ENCODE measurements around the gene HHAT. TPM values are rescaled to one million over a fixed set of nuclear protein-coding genes. Genes with fewer than 3 reads are reported as not detected.

The HHAT gene
- total RNA-seq, 2 donors from 2014 or later, result 4.5 to 4.6 TPM

DNA sequence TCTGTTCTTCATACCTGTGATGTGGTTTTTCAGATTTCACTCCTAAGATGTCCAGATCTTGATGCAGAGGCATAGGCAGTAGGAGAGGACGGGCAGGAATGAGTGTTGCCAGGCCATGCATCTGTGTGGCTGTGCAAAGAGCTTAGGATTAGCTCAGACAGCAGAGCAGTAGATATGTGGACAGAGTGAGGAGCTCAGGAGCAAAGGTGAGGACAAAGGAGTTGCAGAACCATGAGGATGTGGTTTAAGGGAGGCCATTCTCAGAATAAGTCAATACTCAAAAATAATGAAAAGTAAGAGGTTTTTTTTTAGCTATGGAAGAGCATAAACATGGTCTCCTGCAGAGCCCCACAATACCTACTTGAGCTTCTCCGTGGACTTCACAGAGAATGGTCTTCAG is 158.3 kb downstream of the HHAT start:
- H3K27me3 ChIP-seq (replicated peaks; ENCODE audit: insufficient read depth), result no peaks in the 10 kb centered on the region
- DNase-seq (ENCODE audit: low spot score), result no peak
- H3K36me3 ChIP-seq, result no peaks in the 10 kb centered on the region
- TF ChIP-seq, protein P1, sequence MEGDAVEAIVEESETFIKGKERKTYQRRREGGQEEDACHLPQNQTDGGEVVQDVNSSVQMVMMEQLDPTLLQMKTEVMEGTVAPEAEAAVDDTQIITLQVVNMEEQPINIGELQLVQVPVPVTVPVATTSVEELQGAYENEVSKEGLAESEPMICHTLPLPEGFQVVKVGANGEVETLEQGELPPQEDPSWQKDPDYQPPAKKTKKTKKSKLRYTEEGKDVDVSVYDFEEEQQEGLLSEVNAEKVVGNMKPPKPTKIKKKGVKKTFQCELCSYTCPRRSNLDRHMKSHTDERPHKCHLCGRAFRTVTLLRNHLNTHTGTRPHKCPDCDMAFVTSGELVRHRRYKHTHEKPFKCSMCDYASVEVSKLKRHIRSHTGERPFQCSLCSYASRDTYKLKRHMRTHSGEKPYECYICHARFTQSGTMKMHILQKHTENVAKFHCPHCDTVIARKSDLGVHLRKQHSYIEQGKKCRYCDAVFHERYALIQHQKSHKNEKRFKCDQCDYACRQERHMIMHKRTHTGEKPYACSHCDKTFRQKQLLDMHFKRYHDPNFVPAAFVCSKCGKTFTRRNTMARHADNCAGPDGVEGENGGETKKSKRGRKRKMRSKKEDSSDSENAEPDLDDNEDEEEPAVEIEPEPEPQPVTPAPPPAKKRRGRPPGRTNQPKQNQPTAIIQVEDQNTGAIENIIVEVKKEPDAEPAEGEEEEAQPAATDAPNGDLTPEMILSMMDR (IDR thresholded peaks at IDR 0.05), result no peak
- H3K4me3 ChIP-seq, result no peak overlapping the region
- no peak for ATAC-seq (ENCODE audit: insufficient number of reproducible peaks, low FRiP score, low read depth)
- H3K4me1 ChIP-seq (ENCODE audit: control insufficient read depth in 1 of 2, low read depth in 2 of 2), result no peaks in the 10 kb centered on the region
- H3K9me3 ChIP-seq, result no peaks in the 10 kb centered on the region
- no peak overlapping the region for H3K27ac ChIP-seq

DNA sequence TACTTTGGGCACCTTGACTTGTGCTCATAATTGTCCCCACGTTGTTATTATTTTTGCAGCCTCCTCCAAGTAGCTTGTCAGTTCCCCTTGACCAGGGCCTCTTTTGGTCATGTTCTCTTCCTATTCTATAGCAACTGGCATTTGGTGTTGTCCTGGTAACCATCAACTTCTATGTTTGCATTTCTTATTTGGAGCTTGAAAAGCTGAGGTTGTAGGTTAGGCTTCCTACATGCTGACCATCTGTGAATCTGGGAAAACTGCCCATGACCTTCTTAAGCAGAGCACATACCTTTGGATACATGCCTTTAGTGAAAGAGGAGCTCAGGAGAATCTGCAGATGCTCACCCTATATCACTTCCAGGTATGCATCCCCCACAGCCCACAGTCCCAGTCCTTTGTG is 160.8 kb downstream of the HHAT start:
- Histone ChIP-seq H3K27ac (no peak overlapping the region), H3K4me1 (ENCODE audit: control insufficient read depth in 1 of 2, low read depth in 2 of 2) (no peaks in the 10 kb centered on the region), H3K9me3 (no peaks in the 10 kb centered on the region), H3K27me3 (replicated peaks; ENCODE audit: insufficient read depth) (no peaks in the 10 kb centered on the region), H3K4me3 (no peak overlapping the region), H3K36me3 (no peaks in the 10 kb centered on the region)
- no peak for DNase-seq (ENCODE audit: low spot score)
- TF ChIP-seq, protein P1 (IDR thresholded peaks at IDR 0.05), result no peak
- ATAC-seq (ENCODE audit: insufficient number of reproducible peaks, low FRiP score, low read depth), result no peak

DNA sequence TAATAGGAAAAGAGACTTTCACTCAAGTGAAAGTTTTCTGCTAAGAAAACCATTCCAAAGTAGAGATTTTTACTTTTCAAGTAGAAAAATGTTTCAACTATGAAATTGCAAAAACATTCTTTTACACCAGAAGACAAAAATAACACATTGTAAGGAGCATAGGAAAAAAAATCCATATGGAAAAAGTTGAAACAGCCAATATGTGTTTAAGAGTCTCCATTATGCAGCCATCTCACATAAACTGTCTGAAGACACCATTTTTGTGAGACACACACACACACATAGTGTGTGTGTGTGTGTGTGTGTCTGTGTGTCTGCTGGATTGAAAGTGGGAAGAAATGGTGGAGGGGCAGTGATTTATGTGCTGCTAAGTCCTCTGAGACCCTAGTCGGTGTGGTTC is 162.1 kb downstream of the HHAT start:
- Histone ChIP-seq H3K36me3 (no peaks in the 10 kb centered on the region), H3K27ac (no peak overlapping the region), H3K9me3 (no peaks in the 10 kb centered on the region), H3K27me3 (replicated peaks; ENCODE audit: insufficient read depth) (no peaks in the 10 kb centered on the region), H3K4me3 (no peak overlapping the region), H3K4me1 (ENCODE audit: control insufficient read depth in 1 of 2, low read depth in 2 of 2) (no peaks in the 10 kb centered on the region)
- ATAC-seq (ENCODE audit: insufficient number of reproducible peaks, low FRiP score, low read depth) (no peak), DNase-seq (ENCODE audit: low spot score) (no peak)
- TF ChIP-seq, protein P1 (IDR thresholded peaks at IDR 0.05), result no peak

DNA sequence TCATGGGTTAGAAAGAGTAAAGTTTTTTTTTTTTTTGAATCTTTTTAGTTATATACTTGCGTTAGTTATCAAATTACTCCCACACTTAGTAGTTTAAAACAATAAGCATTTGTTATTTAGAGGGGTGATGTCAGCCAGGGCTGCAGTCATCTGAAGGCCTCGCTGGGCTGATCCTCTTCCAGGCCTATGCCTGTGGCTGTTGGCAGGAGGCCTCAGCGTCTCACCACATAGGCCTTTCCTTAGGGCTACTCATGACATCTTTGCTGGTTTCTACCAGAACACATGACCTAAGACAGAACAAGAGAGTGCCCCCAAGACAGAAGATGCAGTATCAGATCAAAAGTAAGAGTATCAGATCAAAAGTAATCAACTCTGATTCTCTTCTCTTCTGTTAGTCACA is 167.4 kb downstream of the HHAT start:
- no peak for DNase-seq (ENCODE audit: low spot score)
- Histone ChIP-seq H3K4me3 (no peak overlapping the region), H3K9me3 (no peaks in the 10 kb centered on the region), H3K36me3 (no peaks in the 10 kb centered on the region), H3K27me3 (replicated peaks; ENCODE audit: insufficient read depth) (no peaks in the 10 kb centered on the region), H3K27ac (no peak overlapping the region), H3K4me1 (ENCODE audit: control insufficient read depth in 1 of 2, low read depth in 2 of 2) (no peaks in the 10 kb centered on the region)
- no peak for ATAC-seq (ENCODE audit: insufficient number of reproducible peaks, low FRiP score, low read depth)
- TF ChIP-seq, protein P1 (IDR thresholded peaks at IDR 0.05), result no peak

DNA sequence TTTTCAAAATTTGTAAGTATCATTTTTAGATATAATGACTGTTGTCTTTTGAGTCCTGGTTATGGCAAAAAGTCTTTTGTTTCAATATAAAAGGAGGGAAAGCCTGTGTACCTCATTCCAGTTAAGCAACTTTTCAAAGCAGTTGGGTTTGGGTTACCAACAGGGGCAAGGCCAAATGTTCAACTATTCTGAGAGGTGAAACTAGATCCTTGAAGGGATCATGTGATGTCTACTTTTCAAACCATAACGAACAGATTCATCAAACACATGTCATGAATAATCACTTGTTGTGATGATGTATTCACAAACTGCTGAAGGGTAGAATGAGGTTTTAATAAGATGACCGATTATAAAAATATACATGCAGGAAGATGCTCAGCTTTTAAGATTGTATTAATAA is 171.3 kb downstream of the HHAT start:
- Histone ChIP-seq H3K36me3 (no peaks in the 10 kb centered on the region), H3K27me3 (replicated peaks; ENCODE audit: insufficient read depth) (no peaks in the 10 kb centered on the region), H3K4me3 (no peak overlapping the region), H3K27ac (no peak overlapping the region), H3K4me1 (ENCODE audit: control insufficient read depth in 1 of 2, low read depth in 2 of 2) (no peaks in the 10 kb centered on the region), H3K9me3 (no peaks in the 10 kb centered on the region)
- ATAC-seq (ENCODE audit: insufficient number of reproducible peaks, low FRiP score, low read depth), result no peak
- DNase-seq (ENCODE audit: low spot score), result no peak
- TF ChIP-seq, protein P1 (IDR thresholded peaks at IDR 0.05), result no peak

Measured in thoracic aorta (tissue), 2 donors.